ENCODE data around the gene ATG10.

- no peak for TF ChIP-seq CTCF (IDR thresholded peaks at IDR 0.05)
- no peak for TF ChIP-seq POLR2AphosphoS5 (IDR thresholded peaks at IDR 0.05; ENCODE audit: insufficient read depth in 1 of 2, low read depth in 1 of 2)
These were observed 273.2 kb downstream of the ATG10 start for GRCh38 chr5:82244854-82245635.
